Lower leg skin (tissue), 4 donors: ENCODE results near the gene SEMA5B. TPM values are rescaled to one million over a fixed set of nuclear protein-coding genes. Genes with fewer than 3 reads are reported as not detected.

Experiments
- DNase-seq, 2 donors: peaks; one replicate each; pipeline ENCODE4 v3.0.0-alpha.2; 2019; ENCODE audit warnings: low spot score in 2 of 2
- H3K4me3 ChIP-seq: fragments of 200-600 bp; sonication (generic); 2 replicates; pipeline ENCODE4 v1.5.1; 2017; ENCODE audit warnings: mild to moderate bottlenecking, low read depth; ENCODE audit not compliant: poor library complexity, severe bottlenecking
- POLR2A ChIP-seq, 2 donors: fragments of 450-650 bp; IDR thresholded peaks; one replicate each; pipeline ENCODE4 v1.6.1; 2016 to 2017; ENCODE audit warnings: antibody characterized with exemption in 2 of 2, mild to moderate bottlenecking in 1 of 2, moderate library complexity in 1 of 2
- WGBS, 2 donors: methylation state at CpG; one replicate each; pipeline ENCODE4 v1.1.5; 2018; 5-methylcytosine and 5-hydroxymethylcytosine counted together
- intact Hi-C: fragments of 100-400 bp; cut with DNase I; formaldehyde crosslinking; loops from one replicate; pipeline ENCODE4 v1.15.0; 2023; ENCODE audit warnings: low total_unique reads
- total RNA-seq, 4 donors: library from RNA; depleted of rRNA; stranded (reverse); fragments of >200 nt; gene quantifications; one replicate each; pipeline ENCODE4 v1.1.0, GENCODE V29; 2016
- TF ChIP-seq, protein P1 (sequence below), 3 donors: fragments of 450-650 bp; IDR thresholded peaks; one replicate each; pipeline ENCODE4 v1.5.1; 2016; ENCODE audit warnings: antibody characterized with exemption in 3 of 3, mild to moderate bottlenecking in 3 of 3, moderate library complexity in 2 of 3

The SEMA5B gene
- total RNA-seq, 4 donors from 2014 or later, result 0.21 to 1.8 (median 0.61) TPM

- no peak for DNase-seq
- H3K4me3 ChIP-seq, result no peak overlapping the region
- 79 to 81% methylated on average over 4 of the region's 4 CpGs for WGBS, 2 donors
- intact Hi-C loops, result loop anchor here (10.0 kb wide), 1 partner anchor 276 kb away; no protein-coding TSS in a partner anchor
- no peak for TF ChIP-seq POLR2A (IDR thresholded peaks at IDR 0.05)
- TF ChIP-seq, protein P1, sequence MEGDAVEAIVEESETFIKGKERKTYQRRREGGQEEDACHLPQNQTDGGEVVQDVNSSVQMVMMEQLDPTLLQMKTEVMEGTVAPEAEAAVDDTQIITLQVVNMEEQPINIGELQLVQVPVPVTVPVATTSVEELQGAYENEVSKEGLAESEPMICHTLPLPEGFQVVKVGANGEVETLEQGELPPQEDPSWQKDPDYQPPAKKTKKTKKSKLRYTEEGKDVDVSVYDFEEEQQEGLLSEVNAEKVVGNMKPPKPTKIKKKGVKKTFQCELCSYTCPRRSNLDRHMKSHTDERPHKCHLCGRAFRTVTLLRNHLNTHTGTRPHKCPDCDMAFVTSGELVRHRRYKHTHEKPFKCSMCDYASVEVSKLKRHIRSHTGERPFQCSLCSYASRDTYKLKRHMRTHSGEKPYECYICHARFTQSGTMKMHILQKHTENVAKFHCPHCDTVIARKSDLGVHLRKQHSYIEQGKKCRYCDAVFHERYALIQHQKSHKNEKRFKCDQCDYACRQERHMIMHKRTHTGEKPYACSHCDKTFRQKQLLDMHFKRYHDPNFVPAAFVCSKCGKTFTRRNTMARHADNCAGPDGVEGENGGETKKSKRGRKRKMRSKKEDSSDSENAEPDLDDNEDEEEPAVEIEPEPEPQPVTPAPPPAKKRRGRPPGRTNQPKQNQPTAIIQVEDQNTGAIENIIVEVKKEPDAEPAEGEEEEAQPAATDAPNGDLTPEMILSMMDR (IDR thresholded peaks at IDR 0.05), result no peak
Measured at GRCh38 chr3:123031051-123031450, 3.5 kb upstream of the SEMA5B start.

DNA sequence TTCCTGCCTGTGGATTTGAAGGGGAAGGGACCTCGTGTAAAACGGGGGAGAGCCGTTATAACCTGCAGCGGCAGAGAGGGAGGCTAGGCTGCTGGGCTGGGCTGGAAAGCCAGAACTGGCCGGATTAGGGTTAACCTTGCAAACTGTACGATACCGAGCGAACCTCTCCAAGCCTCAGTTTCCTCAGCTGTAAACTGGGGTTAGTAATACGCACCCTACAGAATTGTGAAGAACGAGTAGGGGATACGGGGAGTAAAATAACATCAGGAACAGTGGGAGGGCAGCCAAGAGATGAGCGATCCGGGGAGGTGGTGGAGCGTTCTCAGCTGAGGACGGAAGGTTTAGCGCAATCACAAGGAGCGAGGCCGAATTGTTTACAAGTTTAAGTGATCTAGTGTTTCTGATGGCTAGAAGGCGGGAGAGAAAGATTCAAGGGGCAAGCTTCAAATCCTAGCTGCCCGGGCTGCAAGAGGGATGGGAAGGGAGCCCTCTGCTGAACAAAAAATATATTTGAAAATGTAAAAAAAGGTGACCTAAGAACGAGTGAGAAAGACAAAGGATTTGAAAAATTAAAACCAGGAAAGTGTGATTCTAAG lies 768 bp upstream of the SEMA5B start:
- peak overlapping the region; percentile 4 for H3K4me3 ChIP-seq
- intact Hi-C loops, result no loop called here
- peak; percentile 35 to 85 for DNase-seq
- TF ChIP-seq, protein P1 (IDR thresholded peaks at IDR 0.05), result no peak
- WGBS, 2 donors, result 1% methylated on average over 21 of the region's 21 CpGs

- peak overlapping the region; percentile 29 for H3K4me3 ChIP-seq
- no peak for TF ChIP-seq POLR2A (IDR thresholded peaks at IDR 0.05)
- TF ChIP-seq, protein P1 (IDR thresholded peaks at IDR 0.05), result no peak
- intact Hi-C loops, result no loop called here
- DNase-seq, result peak in 1 of 2 donors; percentile 89
- WGBS, 2 donors, result 0 to 1% methylated on average over 52 to 62 of the region's 62 CpGs
Measured at GRCh38 chr3:123026565-123027291, 835 bp downstream of the SEMA5B start.

GRCh38 chr3:123025642-123026521 lies 1.7 kb downstream of the SEMA5B start:
- H3K4me3 ChIP-seq, result no peak overlapping the region
- intact Hi-C loops, result no loop called here
- no peak for TF ChIP-seq POLR2A (IDR thresholded peaks at IDR 0.05)
- TF ChIP-seq, protein P1 (IDR thresholded peaks at IDR 0.05), result no peak
- 23 to 25% methylated on average over 32 to 33 of the region's 33 CpGs for WGBS, 2 donors
- no peak for DNase-seq

- no peak overlapping the region for H3K4me3 ChIP-seq
- intact Hi-C loops, result no loop called here
- WGBS, 2 donors, result 91 to 97% methylated on average over 1 of the region's 1 CpG
- TF ChIP-seq, protein P1 (IDR thresholded peaks at IDR 0.05), result no peak
- no peak for TF ChIP-seq POLR2A (IDR thresholded peaks at IDR 0.05)
- DNase-seq, result no peak
Measured at GRCh38 chr3:123024056-123024455, 3.5 kb downstream of the SEMA5B start.
